ENCODE data around the gene KRTAP23-1. TPM values are rescaled to one million over a fixed set of nuclear protein-coding genes. Genes with fewer than 3 reads are reported as not detected.

KRTAP23-1 gene
- total and polyA plus RNA-seq, 5 experiments from 2014 or later = not detected

DNA sequence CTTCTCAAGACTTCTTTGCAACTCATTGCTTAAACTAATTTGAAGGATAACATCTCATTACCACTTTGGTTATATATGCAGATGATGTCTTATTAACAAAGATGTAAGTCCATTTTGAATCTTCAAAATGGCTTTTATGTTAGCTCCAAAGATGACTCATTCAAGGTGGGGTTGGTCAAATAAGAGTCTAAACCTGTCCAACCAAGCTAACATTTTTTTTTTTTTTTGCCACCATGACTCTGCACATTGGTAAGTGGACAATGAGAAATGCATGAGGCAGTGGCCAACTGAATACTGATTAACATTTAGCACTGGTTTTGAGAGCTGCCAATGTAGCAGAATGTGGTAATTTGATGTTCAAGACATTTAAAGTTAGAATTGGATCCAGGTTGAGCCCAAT lies 10.6 kb downstream of the KRTAP23-1 start:
- no peaks in the 10 kb centered on the region for H3K4me1 Mint-ChIP-seq
- H3K27ac Mint-ChIP-seq = no peak overlapping the region
- ATAC-seq = no peak
- DNase-seq = no peak
- POLR2A ChIA-PET = no interaction called here
- H3K9me3 Mint-ChIP-seq = no peaks in the 10 kb centered on the region
- peaks cover 3 to 10% (median 4%) of the 10 kb centered on the region in 5 donors for H3K27me3 Mint-ChIP-seq
- H3K36me3 Mint-ChIP-seq = no peaks in the 10 kb centered on the region
- no peak overlapping the region for H3K4me3 Mint-ChIP-seq

DNA sequence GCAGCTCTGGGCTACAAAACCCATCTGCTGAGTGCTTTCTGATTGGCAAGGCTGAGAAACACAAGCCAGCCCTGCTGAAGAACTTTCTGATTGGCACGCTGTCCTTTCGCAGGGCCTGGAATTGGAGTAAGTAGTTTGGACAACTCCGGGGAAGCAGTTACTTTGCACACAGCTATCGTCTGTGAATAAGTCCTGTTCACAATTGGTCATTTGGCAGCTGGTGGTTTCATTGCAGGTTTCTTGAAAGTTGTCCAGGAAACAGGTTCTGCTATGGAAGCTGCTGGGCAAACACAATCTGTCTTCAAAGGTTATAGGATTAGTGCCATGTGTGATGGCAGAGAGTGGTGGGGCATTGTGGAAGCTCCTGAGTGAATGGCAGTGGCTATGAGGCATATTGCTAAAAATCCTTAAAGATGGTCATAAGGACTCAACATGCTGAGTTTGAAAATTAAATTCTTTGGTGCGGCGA lies 11.1 kb downstream of the KRTAP23-1 start, which contains the start of gene KRTAP27-1:
Gene KRTAP27-1 (minus strand): TSS at position 419 of the 469 bp plus-strand sequence. CDS start 26 bp downstream, at position 393.
- H3K27ac Mint-ChIP-seq = no peak within 1 kb of the TSS
- POLR2A ChIA-PET = no interaction called here

DNA sequence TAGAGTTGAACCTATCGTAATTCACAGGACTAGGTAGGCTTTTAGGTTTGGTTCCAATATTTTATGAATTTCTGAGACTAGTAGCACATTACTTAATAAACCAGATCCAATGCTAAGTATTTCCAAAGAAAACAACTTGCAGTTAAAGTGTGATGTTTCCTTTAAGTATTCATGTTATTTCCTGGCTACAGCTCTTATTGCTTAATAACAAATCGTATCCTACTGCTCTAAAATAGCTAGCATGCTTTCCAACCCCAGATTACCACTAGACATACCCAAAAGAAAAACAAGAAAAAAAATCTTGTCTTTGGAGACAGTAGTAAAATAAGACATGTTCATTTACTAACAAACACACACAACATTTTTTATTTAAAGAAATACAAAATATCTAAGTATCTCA lies 11.8 kb downstream of the KRTAP23-1 start:
- H3K4me1 Mint-ChIP-seq = no peaks in the 10 kb centered on the region
- peaks cover 0 to 2% (median 0%) of the 10 kb centered on the region in 5 donors for H3K27me3 Mint-ChIP-seq
- H3K4me3 Mint-ChIP-seq = no peak overlapping the region
- ATAC-seq (no peak), DNase-seq (no peak)
- POLR2A ChIA-PET = no interaction called here
- no peaks in the 10 kb centered on the region for H3K36me3 Mint-ChIP-seq
- no peaks in the 10 kb centered on the region for H3K9me3 Mint-ChIP-seq
- H3K27ac Mint-ChIP-seq = no peak overlapping the region

More for the DNA sequence above, 11.1 kb downstream of the KRTAP23-1 start, which contains the start of gene KRTAP27-1:
- ATAC-seq (no peak), DNase-seq (no peak)
- Mint-ChIP-seq H3K27me3 (peaks cover 3 to 8% (median 4%) of the 10 kb centered on the region in 5 donors), H3K4me3 (no peak within 1 kb of the TSS), H3K36me3 (no peaks in the 10 kb centered on the region), H3K9me3 (no peaks in the 10 kb centered on the region), H3K4me1 (no peaks in the 10 kb centered on the region)

DNA sequence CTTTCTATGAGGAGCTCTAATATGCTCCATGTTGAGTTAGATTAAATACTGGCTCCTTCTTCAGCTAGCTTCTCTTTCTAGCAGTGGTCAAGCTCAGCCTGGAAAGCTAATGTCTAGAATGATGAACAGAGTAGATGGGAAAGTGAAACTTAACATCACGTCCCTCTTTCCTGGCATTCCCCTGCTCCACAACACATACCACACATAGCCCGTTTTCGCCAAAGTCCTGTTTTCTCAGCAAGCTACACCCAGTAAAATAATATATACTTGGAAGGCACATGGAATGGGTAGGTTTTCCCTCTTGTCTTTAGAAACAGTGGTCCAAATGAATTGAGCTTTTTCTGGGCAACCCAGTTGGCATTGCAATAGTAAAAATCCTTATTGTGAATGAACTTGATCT lies 14.7 kb downstream of the KRTAP23-1 start:
- Mint-ChIP-seq H3K9me3 (no peaks in the 10 kb centered on the region), H3K36me3 (no peaks in the 10 kb centered on the region), H3K27ac (no peak overlapping the region), H3K4me1 (no peaks in the 10 kb centered on the region), H3K27me3 (peaks cover 0 to 7% (median 0%) of the 10 kb centered on the region in 5 donors), H3K4me3 (no peak overlapping the region)
- POLR2A ChIA-PET = no interaction called here
- no peak for DNase-seq
- ATAC-seq = no peak

DNA sequence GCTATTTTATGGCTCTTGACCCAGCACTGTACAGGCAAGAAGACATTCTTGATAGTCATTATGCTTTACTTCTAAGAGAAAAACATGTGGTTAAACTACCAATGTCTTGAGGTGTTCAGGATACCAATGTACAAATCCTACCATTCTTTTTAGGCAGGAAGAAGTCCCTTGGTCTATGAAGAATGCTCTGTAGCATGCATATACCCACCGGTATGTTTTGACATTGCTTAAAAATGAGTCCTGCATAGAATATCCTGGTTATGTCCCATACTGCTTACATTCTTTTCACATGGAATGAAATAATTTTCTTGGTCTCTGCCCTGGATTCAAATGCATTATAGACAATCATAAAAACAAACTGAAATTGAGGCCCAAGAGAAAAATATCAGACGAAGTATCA lies 15.7 kb downstream of the KRTAP23-1 start:
- ATAC-seq (no peak), DNase-seq (no peak)
- Mint-ChIP-seq H3K9me3 (peaks cover 0 to 8% (median 0%) of the 10 kb centered on the region in 9 donors), H3K36me3 (no peaks in the 10 kb centered on the region), H3K4me1 (no peaks in the 10 kb centered on the region), H3K27me3 (peaks cover 0 to 8% (median 0%) of the 10 kb centered on the region in 5 donors), H3K27ac (no peak overlapping the region), H3K4me3 (no peak overlapping the region)
- POLR2A ChIA-PET = no interaction called here

DNA sequence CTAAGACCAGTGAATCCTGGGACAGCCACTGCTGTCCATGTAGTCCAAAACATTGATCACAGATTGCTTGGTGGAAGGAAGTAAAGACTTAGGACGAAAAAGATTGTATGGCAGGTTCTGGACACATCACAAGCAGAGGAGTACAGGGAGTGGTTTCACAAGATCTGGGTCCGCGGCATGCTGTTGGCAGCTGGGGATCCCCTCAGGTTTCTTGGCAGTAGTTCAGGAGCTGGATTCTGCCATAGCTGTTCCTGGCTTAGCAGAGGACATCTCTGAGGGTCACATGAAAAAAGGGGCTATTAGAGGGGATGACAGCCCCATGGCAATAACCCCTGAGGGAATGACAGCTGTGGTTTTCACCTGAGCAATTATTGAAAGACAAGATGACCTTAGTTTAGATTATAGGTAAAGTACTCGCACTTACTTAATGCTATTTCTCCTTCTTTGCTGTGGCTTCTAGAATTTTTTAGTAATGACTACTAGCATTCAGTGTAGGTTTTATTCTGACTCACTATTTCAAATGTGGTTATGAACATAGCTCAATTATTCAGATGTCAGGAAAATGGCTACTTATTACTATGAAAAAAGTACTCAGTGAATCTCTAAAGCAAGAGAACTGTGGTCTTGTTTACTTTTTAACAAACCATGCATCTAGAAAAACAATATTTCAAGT lies 19.1 kb downstream of the KRTAP23-1 start:
- DNase-seq = no peak
- H3K4me3 Mint-ChIP-seq = no peak overlapping the region
- POLR2A ChIA-PET = no interaction called here
- H3K4me1 Mint-ChIP-seq = no peaks in the 10 kb centered on the region
- H3K27ac Mint-ChIP-seq = no peak overlapping the region
- peaks cover 0 to 19% (median 3%) of the 10 kb centered on the region in 5 donors for H3K27me3 Mint-ChIP-seq
- peaks cover 0 to 31% (median 12%) of the 10 kb centered on the region in 9 donors for H3K9me3 Mint-ChIP-seq
- H3K36me3 Mint-ChIP-seq = peaks cover 0 to 19% (median 0%) of the 10 kb centered on the region in 3 donors
- no peak for ATAC-seq

DNA sequence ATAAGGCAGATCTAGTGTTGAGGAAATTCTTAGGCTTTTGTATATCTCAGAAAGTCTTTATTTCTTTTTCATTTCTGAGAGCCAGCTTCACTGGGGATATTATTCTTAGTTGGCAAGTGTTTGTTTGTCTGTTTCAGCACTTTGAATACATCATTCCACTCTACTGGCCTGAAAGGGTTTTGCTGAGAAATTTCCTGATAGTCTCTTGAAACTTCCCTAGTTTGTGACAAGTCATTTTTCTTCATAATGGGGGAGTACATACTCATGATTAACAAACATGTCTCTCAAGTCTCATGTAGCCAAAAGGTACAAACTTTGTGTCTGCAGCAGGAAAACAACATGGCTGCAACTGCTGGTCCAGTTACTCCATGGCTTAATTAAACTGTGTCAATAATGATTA lies 22.0 kb downstream of the KRTAP23-1 start:
- POLR2A ChIA-PET = no interaction called here
- H3K27ac Mint-ChIP-seq = no peak overlapping the region
- no peaks in the 10 kb centered on the region for H3K4me1 Mint-ChIP-seq
- no peak overlapping the region for H3K4me3 Mint-ChIP-seq
- ATAC-seq (no peak), DNase-seq (no peak)
- peaks cover 0 to 19% (median 0%) of the 10 kb centered on the region in 3 donors for H3K36me3 Mint-ChIP-seq
- peaks cover 0 to 31% (median 15%) of the 10 kb centered on the region in 9 donors for H3K9me3 Mint-ChIP-seq
- H3K27me3 Mint-ChIP-seq = peaks cover 0 to 22% (median 3%) of the 10 kb centered on the region in 5 donors

DNA sequence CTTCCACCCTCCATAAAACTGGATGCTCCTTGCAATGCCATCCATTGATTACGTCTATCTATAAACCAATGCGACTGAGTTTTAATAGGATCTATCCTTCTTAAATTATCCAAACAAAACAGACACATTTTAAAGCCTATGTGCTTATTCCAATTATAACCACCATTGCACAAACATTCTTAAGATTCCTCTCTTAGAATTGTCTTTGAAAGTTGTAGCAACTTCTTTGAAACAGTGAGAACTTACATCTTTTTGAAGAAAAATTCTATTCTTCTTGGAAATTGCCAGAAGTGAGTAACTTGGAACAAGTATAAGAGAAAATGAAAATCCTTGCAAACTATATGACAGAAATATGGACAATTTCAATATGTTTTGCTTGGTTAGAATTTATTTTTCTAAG lies 28.2 kb downstream of the KRTAP23-1 start, which contains the start of gene KRTAP26-1:
Gene KRTAP26-1 (minus strand): TSS at position 101 of the 400 bp plus-strand sequence. CDS start 280 bp downstream, outside the sequence.
- Mint-ChIP-seq H3K36me3 (peaks cover 0 to under 1% (median 0%) of the 10 kb centered on the region in 3 donors), H3K27ac (no peak within 1 kb of the TSS), H3K4me3 (no peak within 1 kb of the TSS), H3K4me1 (no peaks in the 10 kb centered on the region), H3K9me3 (peaks cover 0 to 13% (median 0%) of the 10 kb centered on the region in 9 donors), H3K27me3 (peaks cover 0 to 12% (median 2%) of the 10 kb centered on the region in 5 donors)
- POLR2A ChIA-PET = no interaction called here
- ATAC-seq (no peak), DNase-seq (no peak)

DNA sequence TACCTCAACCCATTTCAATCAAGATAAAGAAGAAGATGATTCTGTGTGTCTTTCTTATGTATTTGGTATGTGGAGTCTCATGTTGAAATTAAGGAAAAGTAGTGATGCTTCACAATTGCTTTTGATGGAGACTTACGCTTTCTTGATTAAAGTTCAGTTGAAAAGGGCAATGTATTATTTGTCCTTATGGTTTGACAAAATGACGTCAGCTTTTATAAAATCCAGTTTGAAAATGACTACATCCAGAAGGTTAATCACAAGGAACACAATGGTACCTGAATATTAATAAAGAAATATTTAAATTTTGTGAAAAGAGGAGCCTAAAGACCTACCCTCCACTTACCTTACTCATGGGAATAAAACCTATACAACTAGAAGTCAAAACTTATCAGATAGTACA lies 32.7 kb downstream of the KRTAP23-1 start:
- no peak for DNase-seq
- no peak overlapping the region for H3K27ac Mint-ChIP-seq
- POLR2A ChIA-PET = no interaction called here
- H3K27me3 Mint-ChIP-seq = peaks cover 0 to 20% (median 2%) of the 10 kb centered on the region in 5 donors
- no peaks in the 10 kb centered on the region for H3K36me3 Mint-ChIP-seq
- peaks cover 0 to 13% (median 0%) of the 10 kb centered on the region in 9 donors for H3K9me3 Mint-ChIP-seq
- no peak for ATAC-seq
- H3K4me1 Mint-ChIP-seq = no peaks in the 10 kb centered on the region
- no peak overlapping the region for H3K4me3 Mint-ChIP-seq

DNA sequence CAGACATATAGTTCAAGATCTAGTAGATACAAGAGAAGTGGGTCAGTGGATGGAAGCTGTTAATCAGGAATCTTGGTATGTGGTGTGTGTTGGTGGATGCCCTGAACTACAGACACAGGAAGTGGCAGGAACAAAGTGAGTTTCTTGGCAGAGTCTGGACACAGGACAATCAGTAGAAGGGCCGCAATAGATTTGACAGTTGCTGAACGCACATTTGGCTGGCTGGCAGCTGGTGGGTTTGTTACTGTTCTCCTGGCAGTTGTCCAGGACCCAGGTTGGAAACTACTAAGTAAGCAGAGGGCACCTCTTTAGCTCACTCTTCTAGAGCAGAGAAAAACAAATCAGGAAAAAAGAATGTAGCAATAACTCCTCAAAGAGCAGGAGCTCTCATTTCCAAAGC lies 41.5 kb downstream of the KRTAP23-1 start:
- H3K27ac Mint-ChIP-seq = peak overlapping the region in 1 of 10 donors; percentile 20
- no peaks in the 10 kb centered on the region for H3K36me3 Mint-ChIP-seq
- peaks cover 0 to 6% (median 0%) of the 10 kb centered on the region in 9 donors for H3K9me3 Mint-ChIP-seq
- H3K27me3 Mint-ChIP-seq = peaks cover 0 to 1% (median 0%) of the 10 kb centered on the region in 5 donors
- no peak for ATAC-seq
- no peaks in the 10 kb centered on the region for H3K4me1 Mint-ChIP-seq
- POLR2A ChIA-PET = no interaction called here
- no peak for DNase-seq
- no peak overlapping the region for H3K4me3 Mint-ChIP-seq

DNA sequence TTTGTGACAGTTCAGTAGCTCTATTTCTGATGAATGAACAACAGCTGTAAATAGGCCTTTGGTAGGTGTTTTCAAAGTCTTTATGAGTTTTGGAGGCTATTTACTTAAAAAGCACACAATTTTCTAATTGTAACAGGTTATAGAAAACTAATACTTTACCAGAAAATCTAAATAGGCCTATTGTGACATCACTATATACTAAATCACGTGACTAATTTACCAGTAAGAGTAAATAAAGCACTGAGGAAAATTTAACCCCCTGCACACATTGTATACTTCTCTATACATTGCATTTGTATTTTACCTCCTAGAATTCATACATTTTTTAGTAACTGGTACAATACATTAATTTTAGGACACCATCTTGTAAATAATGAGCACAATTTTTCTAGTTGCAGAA lies 43.3 kb downstream of the KRTAP23-1 start:
- ATAC-seq = no peak
- POLR2A ChIA-PET = no interaction called here

More for the DNA sequence above, 43.3 kb downstream of the KRTAP23-1 start:
- no peak for DNase-seq
- H3K4me3 Mint-ChIP-seq = no peak overlapping the region
- H3K27ac Mint-ChIP-seq = no peak overlapping the region
- peaks cover 0 to 17% (median 7%) of the 10 kb centered on the region in 9 donors for H3K9me3 Mint-ChIP-seq
- peaks cover 0 to 1% (median 0%) of the 10 kb centered on the region in 5 donors for H3K27me3 Mint-ChIP-seq
- no peaks in the 10 kb centered on the region for H3K4me1 Mint-ChIP-seq
- no peaks in the 10 kb centered on the region for H3K36me3 Mint-ChIP-seq

All from naive thymus-derived CD8-positive, alpha-beta T cell (primary cell).